Measurements from ENCODE around the gene NIBAN1.
"Not testable (repeated sequence)": the region's sequence is repeated elsewhere in the genome, so short reads cannot be mapped to it uniquely, and the experiment has no call there.

Gene NIBAN1

DNA sequence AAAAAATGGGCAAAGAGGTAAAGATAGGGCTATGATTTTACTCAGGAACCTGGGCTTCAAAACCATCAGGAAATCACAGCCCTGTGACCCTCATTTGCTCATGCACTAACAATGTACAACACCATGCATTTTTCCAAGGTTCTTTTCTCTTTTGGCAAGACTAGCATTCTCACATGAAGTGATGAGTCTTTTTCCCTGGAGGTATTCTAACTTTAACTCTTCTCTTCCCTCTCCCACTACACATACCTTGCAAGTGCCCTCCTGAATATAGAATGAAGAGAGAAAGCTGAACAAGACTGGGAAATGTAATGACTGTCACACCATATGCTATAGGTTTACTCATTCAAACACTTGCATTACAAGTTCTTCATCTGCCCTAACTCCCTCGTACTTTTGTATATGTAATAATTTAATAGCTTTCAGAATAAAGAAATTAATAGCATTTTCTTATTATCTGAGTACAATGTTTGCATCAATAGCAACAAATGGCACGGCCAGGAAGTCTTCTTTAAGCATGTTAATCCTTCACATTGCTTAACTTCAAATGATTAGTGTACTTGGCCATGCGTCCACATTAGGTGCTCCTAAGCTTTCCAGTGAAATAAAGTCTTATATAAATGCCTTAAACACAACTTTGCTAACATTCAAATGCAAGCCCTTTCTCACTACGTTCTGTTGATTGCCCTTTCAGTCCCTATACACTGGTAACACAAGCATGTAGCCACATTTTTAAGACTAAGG, 1.8 kb downstream of the NIBAN1 start:
- DNase-seq, result no peak

DNA sequence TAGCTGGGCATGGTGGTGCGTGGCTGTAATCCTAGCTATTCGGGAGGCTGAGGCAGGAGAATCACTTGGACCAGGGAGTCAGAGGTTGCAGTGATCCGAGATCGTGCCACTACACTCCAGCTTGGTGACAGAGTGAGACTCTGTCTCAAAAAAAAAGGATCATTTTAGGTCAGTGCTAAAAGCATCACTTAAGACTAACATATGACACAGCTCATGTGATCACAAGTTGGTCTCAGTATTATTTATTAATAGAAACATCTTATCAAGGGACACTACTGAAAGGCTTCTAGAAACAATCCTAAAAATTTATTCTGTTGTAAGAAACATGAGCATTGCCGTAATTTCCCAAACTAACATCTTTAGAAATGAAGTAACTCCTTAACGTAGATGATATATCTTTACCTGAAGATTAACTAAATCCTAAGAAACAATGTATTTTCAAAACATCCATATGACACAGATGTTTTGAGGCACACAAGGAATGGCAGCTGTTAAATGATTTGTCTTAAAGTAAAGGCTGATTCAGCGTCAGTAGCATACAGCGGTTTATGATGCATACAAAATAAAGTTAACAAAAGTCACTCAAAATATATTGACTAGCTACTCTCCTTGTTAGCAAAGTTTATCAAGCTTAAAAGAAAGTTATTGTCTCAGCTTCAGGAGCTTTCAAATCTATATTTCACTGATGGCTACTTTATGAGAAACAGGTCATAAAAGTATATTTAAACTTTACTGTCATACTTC, 2.6 kb downstream of the NIBAN1 start:
- DNase-seq, result no peak

DNA sequence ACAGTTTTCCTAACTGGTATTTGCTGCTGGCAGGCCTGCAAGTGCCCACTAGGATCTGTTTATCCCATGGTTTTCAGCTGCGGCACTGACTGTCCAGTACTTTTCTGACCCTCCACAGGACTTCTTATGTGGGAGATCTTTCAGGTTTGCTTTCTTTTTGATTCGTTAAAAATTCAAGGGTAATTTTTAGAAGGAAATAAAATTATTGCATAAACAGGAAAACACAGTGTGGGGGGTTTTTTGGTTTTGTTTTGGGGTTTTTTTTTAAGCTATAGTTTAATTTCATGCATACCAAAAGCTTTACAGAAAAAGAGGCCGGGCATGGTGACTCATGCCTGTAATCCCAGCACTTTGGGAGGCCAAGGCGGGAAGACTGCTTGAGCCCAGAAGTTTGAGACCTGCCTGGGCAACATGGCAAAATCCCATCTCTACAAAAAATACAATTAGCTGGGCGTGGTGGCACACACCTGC, 3.6 kb downstream of the NIBAN1 start:
- DNase-seq, result no peak

DNA sequence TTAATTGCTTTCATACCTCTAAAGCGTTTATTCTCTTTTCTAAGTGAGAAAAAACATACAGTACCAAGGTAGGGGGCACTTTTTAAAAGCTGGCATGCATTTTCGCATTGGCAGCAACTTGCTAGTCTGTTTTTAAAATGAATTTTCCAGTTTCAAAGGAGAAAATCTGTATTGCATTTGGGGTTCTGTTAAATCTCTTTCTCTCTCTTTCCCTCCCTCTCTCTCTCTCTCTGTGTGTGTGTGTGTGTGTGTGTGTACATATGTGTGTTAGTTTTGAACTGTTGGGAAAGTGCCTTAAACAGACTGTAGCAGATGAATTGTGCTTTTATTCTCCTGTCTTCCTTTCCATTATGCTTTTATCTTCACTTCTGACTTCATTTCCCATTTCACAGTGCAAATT, 7.3 kb downstream of the NIBAN1 start:
- DNase-seq, result no peak

DNA sequence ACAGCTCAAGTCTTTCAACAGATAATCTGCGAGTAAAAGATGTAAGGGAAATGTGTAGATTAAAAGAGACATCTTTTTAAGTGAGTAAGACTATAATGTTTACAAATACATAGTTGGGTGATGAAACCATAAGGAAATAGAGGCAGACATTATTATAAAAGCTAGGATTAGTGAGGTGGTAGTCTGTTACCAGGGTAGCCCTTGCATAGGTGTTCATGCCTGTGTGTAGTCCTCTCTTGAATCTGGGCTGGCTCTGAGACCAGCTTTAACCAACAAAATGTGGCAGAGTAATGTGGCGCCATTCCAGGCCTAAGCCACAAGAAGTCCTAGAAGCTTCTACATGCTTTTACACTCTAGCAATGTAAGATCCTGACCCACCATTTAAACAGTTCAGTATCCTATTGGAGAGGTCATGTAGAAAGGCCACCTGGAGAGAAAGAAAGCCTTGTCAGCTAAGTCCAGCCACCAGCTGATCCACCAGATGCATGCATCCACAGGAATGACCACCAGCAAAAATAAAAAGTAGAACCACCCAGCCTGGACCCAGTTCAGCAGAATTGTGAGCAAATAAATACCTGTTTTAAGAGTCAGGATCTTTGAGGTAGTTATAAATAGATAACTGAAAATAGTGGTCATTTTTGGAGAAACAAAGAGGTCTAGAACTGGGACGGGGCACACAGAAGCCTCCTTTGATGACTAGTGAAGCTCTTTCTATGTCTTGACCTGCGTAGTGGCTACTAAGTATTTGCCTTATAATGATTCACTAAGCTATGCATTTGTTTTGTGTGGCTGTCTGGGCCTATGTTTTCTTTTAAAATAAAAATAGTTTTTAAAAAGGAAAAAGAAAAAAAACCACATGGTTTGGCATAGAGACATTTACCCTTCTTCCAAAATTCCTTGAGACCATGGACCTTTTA, 8.1 kb downstream of the NIBAN1 start:
- no peak for DNase-seq

DNA sequence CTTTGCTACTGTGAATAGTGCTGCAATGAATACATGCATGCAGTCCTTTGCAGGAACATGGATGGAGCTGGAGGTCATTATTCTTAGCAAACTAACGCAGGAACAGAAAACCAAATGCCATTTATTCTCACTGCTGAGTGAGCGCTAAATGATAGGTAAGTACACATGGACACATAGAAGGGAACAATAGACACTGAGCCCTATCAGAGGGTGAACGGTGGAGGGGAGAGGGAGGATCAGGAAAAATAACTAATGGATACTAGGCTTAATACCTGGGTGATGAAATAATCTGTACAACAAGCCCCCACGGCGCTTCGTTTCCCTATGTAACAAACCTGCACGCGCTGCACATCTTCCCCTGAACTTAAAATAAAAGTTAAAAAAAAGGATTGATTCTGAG, 8.9 kb downstream of the NIBAN1 start:
- DNase-seq, result no peak

DNA sequence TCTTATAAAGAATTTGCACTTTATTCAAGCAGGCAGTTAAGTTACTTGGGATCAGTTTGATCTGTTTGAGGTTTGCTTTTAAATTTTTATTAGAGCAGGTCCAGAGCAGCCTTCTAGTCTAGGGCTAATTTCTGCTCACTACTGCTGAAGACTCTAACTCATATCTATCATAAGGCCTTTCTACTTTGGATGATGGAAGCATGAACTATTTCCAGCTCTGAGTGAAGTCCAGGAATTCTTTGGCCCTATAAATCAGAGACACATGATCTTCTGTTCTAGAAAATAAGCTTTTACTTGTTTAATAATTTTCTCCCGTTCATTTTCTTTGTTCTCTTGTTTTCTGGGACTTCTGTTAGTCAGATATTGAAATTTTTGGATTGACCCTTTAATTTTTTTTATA, 14.7 kb downstream of the NIBAN1 start:
- DNase-seq, result no peak

DNA sequence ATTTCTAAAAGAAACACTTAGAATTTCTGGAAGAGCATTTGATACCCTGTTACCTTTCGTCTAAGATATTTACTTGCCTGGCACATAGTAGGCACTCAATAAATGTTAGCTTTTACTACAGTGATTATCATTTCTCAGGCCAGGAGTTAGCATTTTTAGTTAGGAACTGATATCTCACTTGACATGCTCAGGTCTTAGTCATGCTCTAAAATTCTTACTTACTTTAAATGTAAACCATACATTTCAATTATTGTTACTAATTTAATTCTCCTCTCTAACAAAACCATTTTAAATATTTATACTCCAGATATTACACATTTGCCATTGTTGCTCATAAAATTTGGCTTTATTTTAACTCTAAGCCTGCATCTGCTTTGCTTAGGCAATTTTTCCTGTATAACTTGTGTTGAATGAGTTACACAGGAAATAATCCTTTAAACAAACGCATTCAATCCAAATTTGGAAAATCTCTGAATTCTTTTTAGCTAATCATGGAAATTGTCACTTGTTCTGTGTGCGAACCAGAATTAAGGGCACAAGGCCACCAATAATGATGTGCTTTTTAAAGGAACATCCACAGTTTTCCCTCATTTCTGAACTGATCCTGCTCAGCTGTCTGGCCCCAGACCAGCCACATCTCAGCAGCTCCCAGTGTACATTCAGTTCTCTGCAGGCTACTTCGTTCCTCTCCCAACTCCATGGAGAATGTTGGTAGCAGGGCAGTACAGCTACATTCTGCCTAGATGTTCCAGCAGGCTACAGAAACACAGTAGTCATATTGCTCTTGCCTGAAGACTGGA, 15.6 kb downstream of the NIBAN1 start:
- no peak for DNase-seq

DNA sequence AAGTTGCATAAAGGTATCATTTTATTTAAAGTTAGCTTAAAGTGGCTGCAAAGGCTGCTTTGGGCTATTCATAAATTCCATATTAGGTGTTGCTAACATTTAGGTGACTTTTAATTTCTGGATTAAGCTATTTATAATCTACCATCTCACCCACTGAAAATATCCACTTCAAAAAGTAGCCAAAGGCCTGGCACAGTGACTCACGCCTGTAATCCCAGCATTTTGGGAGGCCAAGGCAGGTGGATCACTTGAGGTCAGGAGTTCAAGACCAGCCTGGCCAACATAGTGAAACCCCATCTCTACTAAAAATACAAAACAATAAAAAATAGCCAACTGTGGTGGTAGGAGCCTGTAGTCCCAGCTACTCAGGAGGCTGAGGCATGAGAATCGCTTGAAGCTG, 16.4 kb downstream of the NIBAN1 start:
- DNase-seq, result not testable (repeated sequence)

DNA sequence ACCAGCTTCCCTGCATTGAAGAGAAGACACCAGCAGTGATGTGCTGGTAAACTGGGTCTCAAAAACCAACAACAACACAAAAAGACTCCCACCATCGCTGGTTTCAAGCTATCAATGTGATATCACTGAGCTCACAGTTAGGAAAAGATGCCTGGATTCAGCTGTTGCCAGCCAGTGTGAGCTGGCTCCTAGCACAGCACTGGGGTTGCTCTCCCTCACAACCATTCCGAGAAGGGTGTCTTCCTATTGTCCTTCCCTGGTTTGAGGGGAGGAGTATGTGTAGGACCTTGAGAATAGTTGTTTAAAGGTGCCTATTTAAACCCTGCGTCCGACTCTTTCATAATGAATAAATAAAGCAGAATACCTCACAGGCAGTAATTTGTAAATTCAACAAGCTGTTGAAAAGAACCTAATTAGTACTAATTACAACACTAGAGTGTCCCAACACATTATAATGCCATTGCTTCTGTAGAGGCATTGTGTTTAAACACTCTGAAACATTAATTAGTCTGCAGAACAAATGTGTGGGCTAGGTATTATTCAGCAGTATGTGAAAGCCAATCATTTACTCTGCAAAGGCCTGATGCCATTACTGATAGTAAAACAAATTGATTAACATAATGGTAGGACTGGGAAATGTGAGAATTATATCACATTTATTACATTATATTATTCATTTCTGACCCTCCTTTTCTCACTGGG, 17.2 kb downstream of the NIBAN1 start:
- no peak for DNase-seq

DNA sequence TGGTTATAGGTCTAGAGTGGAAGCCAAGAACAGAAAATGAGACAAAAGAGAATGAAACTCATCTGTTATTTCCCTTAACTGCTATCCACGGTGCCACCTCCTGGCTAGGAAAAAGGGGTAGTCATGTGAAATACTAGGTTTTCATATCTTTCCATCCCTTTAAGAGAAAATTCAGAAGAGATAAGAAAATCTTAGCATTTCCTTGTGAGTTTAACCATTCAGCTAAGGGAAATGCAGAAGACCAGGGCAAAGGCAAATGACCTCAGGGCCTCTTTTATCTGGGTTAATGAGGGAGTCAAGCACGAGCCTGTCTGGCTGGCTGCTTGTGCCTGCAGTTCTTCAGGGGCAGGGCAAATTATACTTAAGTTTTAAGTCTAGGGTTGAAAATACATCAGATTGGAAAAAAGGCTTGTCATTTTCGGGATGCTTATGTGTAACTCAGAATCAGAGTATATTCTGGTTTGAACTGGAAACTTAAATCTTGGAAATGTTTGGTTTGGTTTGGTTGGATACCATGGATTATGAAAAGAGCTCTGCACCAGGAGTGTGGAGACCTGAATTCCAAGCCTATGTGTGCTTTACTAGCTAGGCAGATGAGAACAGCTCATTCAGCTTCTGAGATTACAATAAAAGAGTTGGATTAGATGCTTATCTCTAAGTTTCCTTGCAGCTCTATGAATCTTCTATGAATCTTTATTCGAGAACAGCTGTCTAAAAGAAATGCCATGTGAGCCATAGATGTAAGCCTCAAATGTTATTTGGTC, 19.9 kb downstream of the NIBAN1 start:
- no peak for DNase-seq

DNA sequence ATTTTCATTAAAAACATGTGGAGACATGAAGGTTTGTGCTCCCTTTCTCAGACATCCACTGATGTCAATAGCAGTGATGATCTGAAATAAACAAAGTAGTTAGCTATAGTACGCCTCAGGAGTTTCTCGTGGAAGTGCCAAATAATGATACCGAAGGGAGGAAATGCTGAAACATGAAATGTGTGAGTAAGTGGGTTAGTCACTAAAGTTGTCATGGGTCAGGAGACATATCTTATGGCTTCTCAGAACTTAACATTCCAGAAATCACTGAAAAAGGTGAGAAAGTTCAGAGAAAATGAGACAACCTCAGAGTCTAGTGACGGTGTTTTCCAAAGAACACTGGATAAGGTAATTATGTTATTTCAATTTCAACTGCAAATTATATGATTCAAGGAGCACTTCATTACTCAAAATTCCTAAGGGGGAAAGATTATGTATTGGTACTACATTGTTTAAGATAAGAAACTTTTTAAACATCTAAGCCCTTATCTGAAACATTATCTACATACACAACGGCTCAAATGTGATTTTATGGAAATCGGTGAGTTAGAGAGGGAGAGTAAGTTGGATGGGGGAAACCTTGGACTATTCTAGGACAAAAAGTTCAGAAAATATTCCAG, 20.6 kb downstream of the NIBAN1 start:
- no peak for DNase-seq

DNA sequence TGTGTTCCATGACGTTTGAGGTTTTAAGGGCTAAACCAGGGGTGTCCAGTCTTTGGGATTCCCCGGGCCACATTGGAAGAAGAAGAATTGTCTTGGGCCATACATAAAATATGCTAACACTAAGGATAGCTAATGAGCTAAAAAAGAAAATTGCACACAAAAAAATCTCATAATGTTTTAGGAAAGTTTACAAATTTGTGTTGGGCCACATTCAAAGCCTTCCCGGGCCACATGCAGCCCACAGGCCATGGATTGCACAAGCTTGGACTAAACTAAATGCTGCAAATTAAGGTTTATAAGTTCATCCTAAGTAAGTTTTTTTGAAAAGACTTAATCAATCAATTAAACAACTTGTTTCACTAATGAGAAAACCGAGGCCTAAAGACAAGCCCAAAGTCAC, 21.9 kb downstream of the NIBAN1 start:
- DNase-seq, result no peak

DNA sequence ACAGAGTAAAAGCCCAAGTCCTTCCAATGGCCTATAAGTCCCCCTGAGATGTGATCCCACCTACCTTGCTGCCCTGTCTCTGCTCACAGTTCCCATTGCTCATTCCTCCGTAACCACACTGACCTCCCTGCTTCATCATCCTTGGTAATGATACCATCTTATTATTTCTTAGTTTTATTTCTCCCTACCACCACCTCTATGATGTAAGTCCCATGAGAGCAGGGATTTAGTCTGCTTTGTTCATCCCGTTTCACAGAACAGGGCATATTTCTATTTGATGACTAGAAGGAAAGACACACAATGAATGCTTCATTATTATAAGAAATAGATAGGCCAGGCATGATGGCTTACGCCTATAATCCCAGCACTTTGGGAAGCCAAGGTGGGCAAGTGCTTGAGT, 22.5 kb downstream of the NIBAN1 start:
- no peak for DNase-seq

DNA sequence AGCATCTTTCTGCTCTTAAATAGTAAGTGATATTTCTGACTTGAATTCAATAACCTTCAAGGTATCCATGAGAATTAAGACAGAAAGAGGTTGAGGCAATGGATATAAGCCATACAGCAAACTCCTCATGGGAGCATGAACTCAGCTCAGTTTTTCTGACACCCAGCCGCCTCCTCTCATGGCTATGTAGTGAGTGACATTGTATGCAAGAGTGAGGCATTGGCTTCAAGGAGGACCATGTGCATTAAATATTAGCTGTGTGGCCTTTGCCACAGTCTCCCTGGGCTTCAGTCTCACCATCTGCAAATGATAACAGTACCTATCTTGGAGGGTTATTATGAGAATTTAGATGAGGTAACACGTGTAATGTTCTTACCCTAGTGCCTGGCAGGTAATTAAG, 23.4 kb downstream of the NIBAN1 start:
- no peak for DNase-seq

DNA sequence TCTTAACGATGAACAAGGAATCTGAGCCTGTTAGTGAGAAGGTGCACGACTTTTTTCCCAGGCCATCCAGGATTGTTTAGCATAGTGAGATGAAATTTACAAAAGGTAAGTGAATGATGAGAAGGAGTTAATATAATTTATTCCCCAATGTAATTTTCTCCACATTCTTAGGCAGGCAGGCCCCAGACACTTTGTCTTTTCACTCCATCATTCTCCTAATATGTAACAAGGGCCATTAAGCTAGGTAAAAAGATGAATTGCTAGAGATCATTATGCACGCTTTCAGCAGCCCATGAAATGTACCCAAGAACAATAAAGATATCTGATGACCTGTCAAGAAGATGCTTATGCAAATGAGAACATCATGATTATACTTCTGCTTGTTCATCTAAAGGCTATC, 24.1 kb downstream of the NIBAN1 start:
- DNase-seq, result no peak

DNA sequence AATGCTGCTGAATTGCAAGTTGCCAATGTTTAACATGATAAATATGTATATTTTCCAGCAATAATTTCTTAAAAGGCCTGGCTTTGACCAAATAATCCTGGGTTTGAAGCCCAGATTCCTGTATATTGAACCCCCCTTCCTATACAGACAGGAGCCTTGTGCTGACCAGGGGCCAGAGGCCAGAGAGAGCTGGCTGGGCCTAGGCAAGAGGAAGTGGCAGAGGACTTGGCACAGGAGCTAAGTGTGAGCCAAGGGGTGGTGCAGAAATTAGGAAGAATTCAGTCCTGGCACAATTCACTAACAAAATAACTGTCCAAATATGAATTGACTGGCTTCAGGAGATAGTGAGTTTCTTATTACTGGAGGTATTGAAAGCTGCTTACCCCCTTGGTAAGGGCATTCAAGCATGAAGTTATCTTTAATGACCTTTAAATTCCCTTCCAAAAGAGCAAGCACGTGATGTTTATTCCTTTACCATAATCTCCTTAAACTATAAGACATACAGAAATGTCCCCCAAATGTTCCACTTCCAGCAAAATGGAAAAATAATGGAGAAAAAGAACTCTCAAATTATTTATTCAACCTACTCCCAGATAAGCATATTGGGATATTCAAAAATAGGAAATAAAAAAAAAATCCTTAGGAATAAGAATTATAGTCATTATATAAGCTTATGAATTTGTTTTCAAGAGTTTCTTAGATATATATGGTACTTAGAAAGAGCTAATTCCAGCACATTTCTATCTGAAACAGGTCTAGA, 26.6 kb downstream of the NIBAN1 start:
- DNase-seq, result no peak

DNA sequence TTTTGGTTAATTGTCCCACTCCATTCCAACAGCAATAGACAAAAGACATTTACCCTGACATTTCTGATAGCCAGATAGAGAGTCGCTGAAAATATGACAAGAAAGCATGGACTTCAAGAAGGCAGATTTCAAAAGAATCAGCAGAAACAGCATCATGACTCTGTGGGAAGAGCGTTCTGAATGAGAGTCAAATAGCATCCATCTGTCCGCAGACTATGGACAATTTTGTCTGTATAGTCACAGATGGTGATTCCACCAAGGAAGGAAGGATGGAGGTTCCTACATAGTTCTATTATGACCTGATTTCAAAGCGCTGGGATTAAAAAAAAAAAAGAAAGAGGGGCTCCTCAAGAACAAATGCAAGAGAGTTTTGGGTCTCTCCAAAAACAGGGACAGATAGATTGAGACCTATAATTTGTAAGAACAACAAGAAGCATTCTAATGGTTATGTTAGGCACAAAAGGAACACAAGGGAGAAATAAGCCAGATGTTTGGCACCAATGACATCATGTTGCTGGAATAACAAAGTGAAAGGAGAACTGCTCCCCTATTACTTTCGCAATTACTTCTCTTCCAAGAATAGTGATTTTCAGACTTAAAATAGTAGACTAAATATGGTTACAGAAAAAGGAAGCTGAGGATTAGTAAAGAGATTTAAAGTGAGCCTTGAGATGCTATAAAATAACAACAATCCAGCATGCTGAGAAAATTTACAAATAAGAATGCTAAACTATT, 28.5 kb downstream of the NIBAN1 start:
- DNase-seq, result no peak

DNA sequence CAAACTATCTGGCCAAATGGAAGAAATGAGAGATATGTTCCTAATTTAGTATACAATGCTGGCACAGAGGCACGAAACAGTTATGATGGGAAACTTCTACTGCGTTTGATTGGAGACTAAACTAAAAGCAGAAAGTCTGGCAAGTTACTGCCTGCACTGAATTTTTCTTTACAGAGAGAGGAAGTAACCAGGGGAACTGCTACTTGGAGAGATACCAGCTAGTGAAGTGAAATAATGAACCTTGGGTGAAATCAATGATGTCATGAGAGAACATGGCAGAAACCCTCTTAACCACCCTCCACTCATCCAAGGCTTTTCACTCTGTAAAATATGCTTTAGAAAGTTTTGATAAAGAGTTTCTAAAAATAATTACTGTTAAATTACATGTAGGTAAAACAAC, 29.3 kb downstream of the NIBAN1 start:
- DNase-seq, result no peak

Data from NCI-H2107 (cell line).